Ascending aorta (tissue), 2 donors: Measurements from ENCODE around the gene TKTL1. TPM values are rescaled to one million over a fixed set of nuclear protein-coding genes. Genes with fewer than 3 reads are reported as not detected.

ENCODE experiments used
- DNase-seq, 2 donors: peaks; one replicate each; pipeline ENCODE4 v3.0.0-alpha.2; 2019; ENCODE audit warnings: low spot score in 2 of 2
- H3K27ac ChIP-seq, 2 donors: fragments of 200-600 bp; sonication (generic); one replicate each; pipeline ENCODE4 v1.5.1; 2016 to 2017; ENCODE audit warnings: mild to moderate bottlenecking in 1 of 2
- H3K27me3 ChIP-seq: fragments of 200-600 bp; sonication (generic); one replicate; pipeline ENCODE4 v1.5.1; 2017
- H3K36me3 ChIP-seq, 2 donors: fragments of 200-600 bp; sonication (generic); one replicate each; pipeline ENCODE4 v1.5.1; 2016
- H3K4me1 ChIP-seq, 2 donors: fragments of 200-600 bp; sonication (generic); one replicate each; pipeline ENCODE4 v1.5.1; 2016 to 2017; ENCODE audit warnings: mild to moderate bottlenecking in 1 of 2
- H3K4me3 ChIP-seq, 2 donors: fragments of 200-600 bp; sonication (generic); one replicate each; pipeline ENCODE4 v1.5.1; 2016 to 2017; ENCODE audit warnings: mild to moderate bottlenecking in 1 of 2
- H3K9me3 ChIP-seq, 2 donors: fragments of 200-600 bp; sonication (generic); one replicate each; pipeline ENCODE4 v1.5.1; 2016
- CTCF ChIP-seq, 3 experiments: fragments of 200-600 bp in 2 of 3; fragments of 450-650 bp in 1 of 3; sonication (generic) in 2 of 3; IDR thresholded peaks; one replicate each; pipeline ENCODE4 v1.5.1; 2016 to 2019; ENCODE audit warnings: antibody characterized with exemption in 3 of 3, mild to moderate bottlenecking in 1 of 3, moderate library complexity in 1 of 3
- intact Hi-C: fragments of 100-400 bp; cut with DNase I; formaldehyde crosslinking; loops from one replicate; pipeline ENCODE4 v1.15.1; 2023
- total RNA-seq: library from RNA; depleted of rRNA; stranded (reverse); fragments of >200 nt; gene quantifications from one replicate; pipeline ENCODE4 v1.1.0, GENCODE V29; 2016

TKTL1 gene
- total RNA-seq, 1 donor from 2014 or later, result not detected

- DNase-seq, result no peak
- H3K36me3 ChIP-seq, result no peaks in the 10 kb centered on the region
- TF ChIP-seq CTCF (IDR thresholded peaks at IDR 0.05), result no peak
- H3K9me3 ChIP-seq, result no peaks in the 10 kb centered on the region
- no peak overlapping the region for H3K4me3 ChIP-seq
- intact Hi-C loops, result no loop called here
- no peaks in the 10 kb centered on the region for H3K27me3 ChIP-seq
- H3K27ac ChIP-seq, result no peak overlapping the region
- H3K4me1 ChIP-seq, result no peaks in the 10 kb centered on the region
Measured at GRCh38 chrX:154320406-154320805, 24.8 kb downstream of the TKTL1 start.

- Histone ChIP-seq H3K4me1 (no peaks in the 10 kb centered on the region), H3K27ac (no peak overlapping the region), H3K36me3 (no peaks in the 10 kb centered on the region), H3K4me3 (no peak overlapping the region), H3K9me3 (no peaks in the 10 kb centered on the region), H3K27me3 (no peaks in the 10 kb centered on the region)
- no peak for DNase-seq
- TF ChIP-seq CTCF (IDR thresholded peaks at IDR 0.05), result no peak
- intact Hi-C loops, result no loop called here
Measured at GRCh38 chrX:154321152-154321551, 25.6 kb downstream of the TKTL1 start.

- DNase-seq, result no peak
- Histone ChIP-seq H3K27me3 (no peaks in the 10 kb centered on the region), H3K9me3 (no peaks in the 10 kb centered on the region), H3K27ac (no peak overlapping the region), H3K4me1 (no peaks in the 10 kb centered on the region), H3K4me3 (no peak overlapping the region), H3K36me3 (no peaks in the 10 kb centered on the region)
- intact Hi-C loops, result no loop called here
- no peak for TF ChIP-seq CTCF (IDR thresholded peaks at IDR 0.05)
Measured at GRCh38 chrX:154321594-154321993, 26.0 kb downstream of the TKTL1 start.

GRCh38 chrX:154322890-154323289 is 27.3 kb downstream of the TKTL1 start:
- no peak for DNase-seq
- H3K4me3 ChIP-seq, result no peak overlapping the region
- no peaks in the 10 kb centered on the region for H3K27me3 ChIP-seq
- H3K9me3 ChIP-seq, result no peaks in the 10 kb centered on the region
- no peaks in the 10 kb centered on the region for H3K4me1 ChIP-seq
- TF ChIP-seq CTCF (IDR thresholded peaks at IDR 0.05), result no peak
- intact Hi-C loops, result no loop called here
- no peak overlapping the region for H3K27ac ChIP-seq
- no peaks in the 10 kb centered on the region for H3K36me3 ChIP-seq

GRCh38 chrX:154323537-154323936 is 27.9 kb downstream of the TKTL1 start:
- no peaks in the 10 kb centered on the region for H3K4me1 ChIP-seq
- no peak overlapping the region for H3K27ac ChIP-seq
- DNase-seq, result no peak
- no peaks in the 10 kb centered on the region for H3K9me3 ChIP-seq
- intact Hi-C loops, result no loop called here
- TF ChIP-seq CTCF (IDR thresholded peaks at IDR 0.05), result no peak
- H3K27me3 ChIP-seq, result no peaks in the 10 kb centered on the region
- no peaks in the 10 kb centered on the region for H3K36me3 ChIP-seq
- no peak overlapping the region for H3K4me3 ChIP-seq

GRCh38 chrX:154325541-154325940 is 29.9 kb downstream of the TKTL1 start:
- DNase-seq, result no peak
- no peaks in the 10 kb centered on the region for H3K9me3 ChIP-seq
- no peak for TF ChIP-seq CTCF (IDR thresholded peaks at IDR 0.05)
- H3K36me3 ChIP-seq, result no peaks in the 10 kb centered on the region
- no peaks in the 10 kb centered on the region for H3K27me3 ChIP-seq
- intact Hi-C loops, result no loop called here
- no peak overlapping the region for H3K4me3 ChIP-seq
- H3K4me1 ChIP-seq, result no peaks in the 10 kb centered on the region
- H3K27ac ChIP-seq, result no peak overlapping the region
